SW480 (cell line): ENCODE results near the gene MAB21L1.

ENCODE experiments used
- DNase-seq: peaks from one replicate; pipeline ENCODE4 v3.0.0-alpha.2; 2016; ENCODE audit warnings: low spot score

The MAB21L1 gene

DNA sequence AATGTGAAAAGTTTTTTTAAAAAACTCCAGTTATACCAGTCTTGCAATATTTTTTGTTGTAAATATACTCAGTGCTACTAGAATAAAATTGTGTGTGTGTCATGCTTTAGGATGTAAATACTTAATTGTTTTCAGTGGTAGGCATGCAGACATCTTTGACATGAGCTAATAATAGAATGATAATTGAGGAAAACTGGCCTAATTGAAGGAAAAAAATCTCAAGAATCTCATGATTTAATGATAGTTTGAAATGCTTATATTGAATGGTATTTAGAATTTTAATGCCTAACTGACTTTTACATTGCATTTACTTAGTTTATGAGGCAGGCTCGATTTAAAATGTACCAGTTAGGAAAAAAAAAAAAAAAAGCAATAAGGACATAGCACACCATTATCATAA, 3.2 kb upstream of the MAB21L1 start:
- no peak for DNase-seq

DNA sequence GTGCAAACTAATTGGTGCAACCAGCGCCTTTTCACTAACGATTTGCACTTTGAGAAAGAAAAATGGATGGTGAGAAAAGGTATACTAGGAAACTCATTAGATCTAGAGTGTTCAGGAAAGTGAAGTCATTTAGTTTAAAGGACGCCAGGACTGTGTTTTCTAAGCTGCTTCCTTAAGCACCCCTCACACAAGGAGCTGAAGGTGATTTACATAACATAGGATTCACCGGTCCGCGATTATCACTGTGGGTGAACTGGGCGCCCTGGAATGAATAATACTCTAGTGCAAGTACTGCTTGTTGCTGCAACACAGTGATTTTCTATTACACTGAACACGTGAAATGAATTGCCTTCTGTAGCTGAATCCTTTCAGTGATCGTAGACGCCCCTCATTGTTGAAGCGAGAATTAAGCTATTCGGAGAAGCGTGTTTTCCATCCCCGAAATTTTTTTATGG, 2.6 kb upstream of the MAB21L1 start:
- DNase-seq = no peak

DNA sequence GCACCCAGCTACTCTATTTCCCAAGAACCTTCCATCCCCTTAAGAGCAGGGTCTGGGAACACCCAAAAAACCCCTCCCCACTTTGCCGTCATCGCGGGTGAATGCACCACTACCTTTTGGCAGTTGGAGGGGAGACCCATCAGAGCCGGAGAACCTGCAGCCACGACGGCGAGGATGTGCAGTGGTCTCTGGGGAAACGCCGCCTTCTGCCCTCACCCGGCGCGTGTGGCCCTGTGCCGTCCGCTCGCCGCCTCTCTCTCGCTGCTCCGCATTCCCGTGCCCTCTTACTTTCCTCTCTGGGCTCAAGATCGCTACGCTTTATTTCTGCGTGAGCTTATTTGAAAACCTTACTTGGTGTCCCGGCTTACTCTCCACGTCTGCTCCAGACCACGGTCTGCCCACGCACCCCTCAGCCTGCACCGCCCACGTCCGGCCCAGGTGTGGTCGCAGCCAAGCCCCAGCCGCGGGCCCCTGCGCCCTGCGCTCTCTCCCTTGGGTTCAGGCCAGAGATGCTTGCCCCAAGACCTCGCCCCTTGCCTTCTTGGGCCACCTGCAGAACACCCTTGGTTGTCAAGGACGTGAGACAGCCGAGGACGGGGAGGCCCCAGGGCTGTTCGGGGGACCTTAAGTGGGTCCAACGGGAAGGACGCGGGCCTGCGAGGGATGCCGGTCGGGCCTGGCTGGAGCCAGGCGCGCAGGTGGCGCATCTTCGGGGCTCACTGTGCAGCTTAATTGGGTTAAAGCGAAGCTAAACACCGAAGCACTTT, 2.0 kb upstream of the MAB21L1 start:
- no peak for DNase-seq

DNA sequence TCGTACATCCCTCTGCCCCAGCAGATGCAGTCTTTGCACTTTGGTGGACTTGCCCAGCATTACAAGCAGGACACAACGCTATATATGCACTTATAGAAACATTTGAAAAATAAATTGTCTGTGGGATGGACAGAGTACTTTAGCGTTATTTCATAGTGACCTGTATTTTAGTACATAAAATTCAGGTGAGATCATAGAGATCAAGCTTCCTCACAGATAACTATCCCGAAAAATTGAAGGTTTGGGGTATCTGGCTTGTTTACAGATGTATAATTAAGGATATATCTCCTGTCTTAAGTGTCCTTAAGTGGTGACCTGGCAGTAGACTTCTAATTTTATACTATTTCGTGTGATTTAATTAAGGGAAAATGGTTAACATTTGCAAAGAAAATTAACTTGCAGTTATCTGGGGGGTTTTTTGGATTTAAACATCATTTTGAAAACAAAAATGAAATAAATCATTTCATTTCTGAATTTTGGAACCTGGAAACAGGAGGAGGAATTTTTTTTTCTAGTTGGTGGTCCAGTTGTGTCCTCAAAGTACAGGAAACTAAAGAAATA, 977 bp upstream of the MAB21L1 start:
- DNase-seq = no peak

DNA sequence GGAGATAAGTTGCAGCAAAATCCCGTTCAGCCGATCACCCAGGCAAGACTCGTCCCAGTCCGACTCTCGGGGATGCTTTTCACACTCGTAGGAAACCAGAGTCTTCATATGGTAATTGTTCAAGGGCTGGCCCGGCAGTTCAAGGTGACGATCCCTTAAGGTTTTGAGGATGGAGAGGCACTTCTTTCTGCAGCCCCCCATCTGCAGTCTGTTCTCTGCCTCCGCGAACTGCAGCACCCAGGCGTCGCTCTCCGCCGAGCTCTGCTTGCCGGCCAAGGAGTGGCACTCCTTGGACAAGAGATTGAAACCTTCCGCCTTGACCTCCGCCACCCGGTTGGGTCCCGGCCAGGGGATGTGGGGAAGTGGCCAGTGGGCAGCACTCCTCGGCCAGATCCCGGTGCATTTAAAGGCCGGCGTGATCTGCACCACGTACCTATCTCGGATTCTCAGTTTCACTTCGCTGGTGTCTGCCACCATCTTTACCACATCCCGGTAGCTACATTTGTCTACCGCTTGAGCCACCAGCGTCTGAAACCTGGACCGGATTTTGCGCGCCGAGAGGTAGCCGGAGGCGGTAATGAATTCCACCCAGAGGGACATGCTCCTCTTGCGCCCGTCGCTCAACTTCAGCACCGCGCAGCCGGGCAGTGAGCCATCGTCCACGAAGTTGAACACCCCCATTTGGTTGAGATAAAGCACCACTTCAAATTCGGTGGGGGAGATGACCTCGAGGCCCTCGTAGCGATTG, 1.1 kb downstream of the MAB21L1 start:
- DNase-seq = no peak

DNA sequence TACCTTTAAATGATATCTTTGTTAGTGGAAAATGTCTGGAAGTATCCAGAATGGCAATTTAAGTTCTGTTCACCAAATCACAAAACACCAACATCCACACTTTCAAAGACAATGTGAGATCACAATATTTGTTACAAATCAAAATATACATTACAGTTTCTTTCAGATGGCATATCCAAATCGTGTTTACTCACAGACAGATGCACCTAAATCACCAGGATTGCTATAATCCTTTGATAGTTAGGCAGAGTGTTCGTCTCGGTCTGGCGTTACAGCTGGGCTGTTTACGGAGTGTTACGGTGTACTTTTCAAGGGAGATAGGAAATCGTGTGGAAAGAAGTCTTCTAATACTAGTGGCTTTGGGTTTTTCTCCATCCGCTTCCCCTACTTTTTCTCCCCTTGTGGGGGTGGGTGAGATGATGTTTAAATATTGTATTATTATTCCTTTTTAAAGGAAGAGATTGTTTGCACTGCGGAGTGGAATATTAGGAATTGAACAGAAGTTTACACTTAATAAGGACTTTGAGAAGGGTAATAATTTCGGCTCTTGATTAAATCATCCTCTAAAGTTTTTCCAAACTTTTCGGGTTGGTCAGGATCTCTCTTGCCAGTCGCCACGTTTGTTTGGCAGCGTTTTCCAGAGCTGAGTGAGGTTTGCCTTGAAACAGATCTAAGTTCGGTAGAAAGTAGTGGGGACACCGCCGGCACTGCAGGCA, 1.8 kb downstream of the MAB21L1 start:
- DNase-seq = no peak

DNA sequence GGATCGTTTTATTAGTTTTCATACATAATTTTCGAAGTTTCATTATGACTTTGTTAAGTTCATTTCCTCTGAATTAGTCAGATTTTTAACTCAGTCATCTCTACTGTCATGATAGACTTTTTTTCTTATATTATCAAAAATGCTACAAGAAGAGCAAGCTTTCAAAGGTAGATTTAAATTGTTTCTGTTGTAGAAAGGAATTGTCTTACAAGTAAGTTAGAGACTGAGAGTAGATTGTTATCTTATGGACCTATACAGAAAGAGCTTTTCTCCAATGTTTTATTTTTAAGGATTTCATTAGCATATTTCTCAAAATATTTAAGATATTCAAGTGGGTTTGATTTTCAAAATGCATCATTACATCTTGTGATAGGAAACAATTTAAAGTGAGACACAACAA, 2.7 kb downstream of the MAB21L1 start:
- no peak for DNase-seq

DNA sequence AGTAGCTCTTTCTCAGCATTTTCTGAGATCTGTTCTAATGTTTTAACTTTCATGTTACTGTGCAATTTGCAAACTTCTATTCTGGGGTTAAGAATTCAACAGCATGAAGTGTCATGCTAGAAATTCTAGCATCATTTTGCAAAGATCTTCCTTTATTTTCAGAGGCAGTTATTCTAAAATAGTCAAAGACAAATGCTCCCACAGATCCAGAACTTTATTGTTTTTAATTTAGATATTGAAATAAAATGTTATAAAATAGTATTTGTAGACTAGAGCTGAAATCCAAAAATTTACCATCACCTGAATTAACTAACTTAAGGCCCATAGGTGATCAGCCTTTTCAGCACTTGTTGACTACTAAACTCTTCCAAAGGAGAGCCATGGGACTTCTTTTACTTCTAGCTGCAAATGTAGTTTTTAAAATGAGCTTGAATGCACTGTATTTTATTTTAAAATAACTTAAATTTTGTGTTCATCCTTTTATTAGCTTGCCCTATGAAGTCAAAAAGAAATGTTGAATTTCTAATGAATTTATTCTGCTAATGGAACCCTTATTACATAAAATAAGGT, 3.2 kb downstream of the MAB21L1 start:
- DNase-seq = no peak

DNA sequence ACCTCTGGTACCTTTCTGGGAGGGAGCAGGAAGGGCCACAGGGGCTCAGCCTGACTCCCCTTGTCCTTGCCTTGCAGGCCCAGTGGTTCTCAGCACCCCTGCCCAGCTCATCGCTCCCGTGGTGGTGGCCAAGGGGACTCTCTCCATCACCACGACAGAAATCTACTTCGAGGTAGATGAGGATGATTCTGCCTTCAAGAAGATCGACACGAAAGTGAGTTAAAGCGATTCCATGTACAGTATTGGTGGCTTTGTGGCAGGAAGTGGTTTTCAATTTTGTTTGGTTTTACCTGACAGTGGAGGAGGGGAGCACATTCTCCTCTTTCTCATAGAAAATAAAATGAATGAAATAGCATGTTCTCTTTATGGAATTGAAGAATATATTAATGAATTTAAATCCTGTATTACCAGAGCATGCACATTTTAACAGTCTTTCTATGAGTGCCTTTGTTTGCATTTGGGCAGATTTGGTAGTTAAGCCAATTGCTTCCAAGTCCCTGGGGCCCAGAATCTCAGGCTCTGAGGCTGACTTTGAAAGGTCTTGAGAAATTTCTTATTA, 4.1 kb downstream of the MAB21L1 start:
- DNase-seq = no peak

DNA sequence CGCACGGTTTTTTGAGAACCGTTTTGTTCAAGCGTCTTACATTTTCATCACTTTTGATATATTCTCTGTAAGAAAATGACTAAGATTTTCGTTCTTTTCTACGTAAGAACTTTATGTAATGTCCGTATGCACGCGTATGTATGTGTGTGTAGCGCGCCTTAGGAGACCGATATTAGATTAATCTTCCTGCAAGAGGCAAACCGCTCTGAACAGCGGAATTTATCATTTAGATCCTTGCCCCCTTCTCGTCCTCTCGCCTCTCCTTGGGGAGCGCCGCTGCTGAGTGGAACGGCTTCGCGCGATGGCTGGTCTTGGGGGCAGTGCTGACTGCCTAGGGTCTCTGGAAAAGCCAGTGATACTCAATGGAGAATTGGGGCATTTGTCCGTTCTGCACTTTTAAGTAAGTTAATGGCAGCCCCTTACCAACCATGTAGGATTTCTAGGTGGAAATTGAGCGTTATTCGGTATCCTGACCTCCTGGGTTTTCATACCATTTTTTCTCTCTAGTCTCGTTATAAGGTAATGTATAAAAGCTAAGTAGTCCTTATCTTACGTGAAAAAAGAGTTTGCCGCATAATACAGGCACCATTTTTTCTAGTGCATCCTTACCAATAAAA, 4.7 kb downstream of the MAB21L1 start:
- DNase-seq = no peak

DNA sequence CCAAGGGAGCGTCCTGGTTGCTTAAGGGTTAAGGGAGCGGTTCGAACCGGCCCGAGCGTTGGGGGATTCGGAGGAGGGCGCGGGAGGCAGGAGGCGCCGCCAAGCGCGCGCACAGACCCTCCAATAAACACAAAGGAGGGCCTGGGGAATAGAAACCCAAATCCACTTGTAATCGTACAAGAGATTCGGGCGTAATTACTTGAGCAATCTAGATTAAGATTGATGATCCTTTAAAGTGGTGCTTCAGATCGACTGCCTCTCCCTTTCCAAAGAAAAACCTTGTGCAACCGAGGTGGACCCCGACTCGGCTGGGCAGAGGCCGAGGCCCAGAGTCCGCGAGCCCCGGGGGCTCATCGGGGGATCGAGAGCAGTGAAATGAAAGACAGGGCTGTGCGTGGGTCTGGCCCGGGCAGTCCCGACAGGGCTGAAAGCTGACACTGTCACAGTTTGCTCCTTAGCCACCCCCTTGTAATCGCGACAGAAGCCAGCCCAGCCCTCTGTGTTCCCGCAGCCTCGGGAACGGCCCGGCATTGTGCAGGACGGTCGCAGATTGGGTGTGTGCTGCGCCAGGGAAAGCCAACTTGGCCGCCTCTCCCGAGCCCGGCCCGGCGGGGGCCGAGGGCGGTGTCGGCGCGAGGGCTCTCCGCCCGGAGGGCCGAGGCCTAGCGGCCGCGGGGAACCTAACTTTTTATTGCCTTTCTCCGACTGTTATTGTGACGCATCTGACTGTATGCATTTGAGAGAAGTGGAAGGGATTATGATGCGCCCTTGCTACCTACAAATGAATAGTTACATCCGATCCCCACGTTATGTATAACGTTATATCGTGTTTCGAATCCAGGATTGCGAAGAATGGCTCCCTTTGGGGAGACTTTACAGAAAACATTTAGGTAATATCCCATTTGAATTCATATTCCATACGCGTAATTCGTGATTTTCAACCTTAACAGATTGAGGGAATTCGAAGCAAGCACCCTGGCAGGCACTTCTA, 5.5 kb downstream of the MAB21L1 start:
- no peak for DNase-seq

DNA sequence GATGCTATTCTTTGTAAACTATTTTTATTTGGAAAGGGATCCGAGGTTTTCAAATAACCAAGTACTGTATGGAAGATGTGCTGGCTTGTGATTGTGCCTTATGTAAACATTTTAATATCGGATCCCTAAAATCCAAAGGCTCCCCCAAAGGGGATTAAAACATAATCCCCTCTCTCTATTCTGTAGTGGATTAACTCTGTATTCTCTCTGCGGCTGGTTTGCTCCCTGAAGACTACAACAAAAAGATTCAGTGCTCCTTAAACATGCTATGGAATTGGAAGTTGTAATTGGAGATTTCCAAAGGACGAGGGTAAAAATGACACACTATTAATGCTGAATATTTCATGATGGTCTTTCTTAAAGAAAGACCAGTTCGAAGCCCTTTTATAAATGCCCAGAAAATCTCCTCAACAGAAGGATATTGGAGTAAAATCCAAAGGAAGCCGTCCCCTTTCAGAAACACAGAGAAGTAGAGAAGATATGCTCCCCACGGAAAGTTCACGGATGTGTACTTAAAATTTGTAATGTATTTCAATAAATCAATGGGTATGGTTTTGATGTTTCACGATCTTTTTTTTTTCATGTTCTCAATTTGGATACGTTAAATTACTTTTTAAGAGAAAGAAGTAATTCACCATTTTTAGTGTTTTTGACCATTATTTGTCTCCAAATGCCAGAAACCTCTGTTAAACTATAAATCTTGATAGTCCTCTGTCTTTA, 6.5 kb downstream of the MAB21L1 start:
- no peak for DNase-seq

DNA sequence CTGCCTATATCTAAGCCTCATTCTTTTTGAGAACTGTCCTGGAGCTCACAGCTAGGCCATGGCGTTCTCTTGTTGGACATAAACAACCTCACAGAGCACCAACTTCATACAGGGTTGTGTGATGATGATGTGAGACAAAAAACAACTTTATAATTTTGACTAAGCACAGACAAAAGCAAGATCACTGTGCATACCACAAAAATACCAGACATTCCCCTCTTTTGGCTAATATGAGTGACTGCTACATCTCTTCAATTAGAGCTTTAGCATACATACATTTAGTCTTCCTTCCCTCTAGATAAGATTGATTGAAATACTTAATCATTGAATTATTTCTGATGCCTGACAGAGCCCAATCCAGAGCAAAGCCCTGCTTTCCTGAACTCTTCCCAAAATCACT, 8.3 kb downstream of the MAB21L1 start:
- no peak for DNase-seq

DNA sequence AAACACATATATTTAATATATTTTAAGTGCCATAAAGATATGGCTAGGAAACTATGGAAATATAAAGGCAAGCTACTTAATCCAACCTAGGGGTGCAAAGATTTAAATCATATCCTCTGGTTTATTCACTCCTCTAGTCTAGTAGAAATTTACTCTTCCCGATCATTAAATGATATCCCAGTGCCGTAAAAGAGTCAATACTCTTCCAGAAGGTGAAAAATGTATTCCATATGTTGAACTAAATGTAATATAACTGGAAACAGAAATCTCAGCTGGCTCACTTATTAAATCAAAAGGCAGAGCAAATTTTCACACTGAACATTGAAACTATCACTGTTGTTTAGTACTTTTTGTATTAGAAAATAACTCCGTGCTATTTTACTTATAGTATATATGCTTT, 11.1 kb downstream of the MAB21L1 start:
- no peak for DNase-seq

DNA sequence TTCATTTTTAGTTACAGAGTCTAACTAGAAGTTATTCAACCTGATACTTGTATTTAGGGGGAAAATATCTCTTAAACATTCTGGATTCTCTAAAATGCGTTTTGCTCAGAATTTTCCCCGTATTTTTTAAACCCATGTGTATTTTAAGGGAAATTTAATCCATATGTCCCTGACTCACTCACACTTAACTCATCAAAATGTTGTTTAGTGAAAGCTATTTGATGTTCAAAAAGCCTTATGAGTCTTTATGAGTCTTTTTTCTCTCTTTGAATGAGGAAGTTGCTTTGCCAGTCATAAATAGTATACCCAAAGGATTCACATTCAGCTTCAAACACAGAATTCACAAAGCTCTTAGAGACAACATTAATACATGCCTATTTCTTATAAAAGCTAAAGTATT, 16.4 kb downstream of the MAB21L1 start:
- no peak for DNase-seq

DNA sequence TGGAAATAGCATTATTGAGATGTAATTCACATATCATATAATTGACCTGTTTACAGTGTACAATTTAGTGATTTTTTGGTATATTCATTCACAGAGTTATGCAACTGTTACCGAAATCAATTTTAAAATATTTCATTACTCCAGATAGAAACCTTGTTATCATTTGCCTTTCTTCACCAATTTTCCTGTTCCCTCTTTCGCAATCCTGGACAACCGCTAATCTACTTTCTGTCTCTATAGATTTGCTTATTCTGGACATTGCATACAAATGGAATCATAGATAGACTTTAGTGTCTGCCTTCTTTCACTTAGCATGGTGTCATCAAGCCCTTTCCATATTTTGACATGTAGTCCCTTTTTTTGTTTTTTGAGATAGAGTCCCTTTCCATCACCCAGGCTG, 19.2 kb downstream of the MAB21L1 start:
- DNase-seq = no peak

DNA sequence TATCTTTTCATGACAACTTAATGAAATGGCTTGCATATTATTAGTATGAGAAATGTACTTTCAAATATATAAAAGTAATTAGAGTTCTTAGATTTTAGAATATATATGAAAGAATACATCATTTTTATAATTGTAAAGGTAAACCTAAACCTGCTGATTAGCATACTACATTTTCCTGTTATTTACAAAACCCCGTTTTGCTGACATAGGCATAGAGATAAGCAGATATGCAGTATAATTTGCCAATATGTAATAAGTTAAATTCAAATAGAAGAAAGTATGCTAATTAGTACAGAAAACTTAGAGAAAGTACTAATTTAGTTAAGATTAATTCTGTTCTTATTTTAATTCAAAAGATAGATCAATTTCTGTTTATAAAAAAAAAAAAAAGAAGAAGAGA, 21.5 kb downstream of the MAB21L1 start:
- no peak for DNase-seq

DNA sequence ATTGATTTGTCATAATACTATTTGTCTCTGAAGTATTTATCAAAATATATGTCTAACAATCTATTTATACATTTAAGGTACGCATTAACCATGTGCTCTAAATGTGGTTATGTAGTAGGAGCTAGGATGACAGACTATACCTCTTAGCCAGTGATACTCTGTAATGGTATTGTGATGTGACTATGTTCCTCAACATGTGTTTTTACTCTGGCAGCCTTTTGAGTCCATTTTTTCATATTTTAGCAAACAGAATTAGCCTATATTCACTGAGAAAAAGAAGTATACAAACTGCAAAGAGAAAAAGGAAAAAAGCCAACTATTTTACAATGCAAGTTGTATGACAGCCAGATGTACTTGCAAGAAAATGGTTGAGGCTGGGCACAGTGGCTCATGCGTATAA, 26.7 kb downstream of the MAB21L1 start:
- DNase-seq = no peak

DNA sequence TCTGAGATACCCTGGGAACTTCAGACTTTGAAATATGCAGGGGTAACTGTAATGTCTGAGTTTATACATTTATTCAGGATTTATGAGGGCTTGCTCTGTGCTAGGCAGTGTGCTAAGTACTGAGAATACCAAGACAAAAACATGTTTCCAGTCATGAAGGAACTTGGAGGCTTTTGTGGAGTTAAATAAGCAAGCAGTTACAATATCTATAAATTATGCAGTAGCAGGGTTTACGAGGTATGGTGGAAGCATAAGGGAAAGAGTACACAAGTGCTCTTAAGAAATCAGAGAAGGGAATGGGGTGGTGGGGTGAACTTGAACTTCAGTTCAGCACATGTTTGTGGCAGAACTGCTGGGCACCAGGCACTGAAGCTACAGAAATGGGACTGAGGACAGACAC, 28.0 kb downstream of the MAB21L1 start:
- no peak for DNase-seq
